ENCODE measurements around the gene SNX9.

GRCh38 chr6:157967486-157967885 is 144.4 kb downstream of the SNX9 start:
- TF ChIP-seq CTCF (conservative IDR thresholded peaks at IDR 0.05; ENCODE audit: low read depth, low read length) (no peak), RFX5 (IDR thresholded peaks at IDR 0.05; ENCODE audit: low read depth, low read length) (no peak), POLR2A (IDR thresholded peaks at IDR 0.05; ENCODE audit: low read depth, low read length) (no peak), ELK1 (IDR thresholded peaks at IDR 0.05; ENCODE audit: borderline replicate concordance, low read depth, low read length) (no peak), FOS (IDR thresholded peaks at IDR 0.05; ENCODE audit: low read depth, low read length) (no peak), RAD21 (IDR thresholded peaks at IDR 0.05; ENCODE audit: low read length) (no peak), CHD1 (IDR thresholded peaks at IDR 0.05; ENCODE audit: low read depth, low read length) (no peak), MXI1 (IDR thresholded peaks at IDR 0.05; ENCODE audit: borderline replicate concordance, low read depth, low read length) (no peak), RCOR1 (IDR thresholded peaks at IDR 0.05; ENCODE audit: insufficient replicate concordance, low read length) (no peak), SMC3 (IDR thresholded peaks at IDR 0.05; ENCODE audit: low read depth, low read length) (no peak), MAFK (IDR thresholded peaks at IDR 0.05; ENCODE audit: low read depth, low read length) (no peak)

All from IMR-90 (cell line).